ENCODE data around the gene KRTAP10-3. TPM values are rescaled to one million over a fixed set of nuclear protein-coding genes. Genes with fewer than 3 reads are reported as not detected.
"Not testable (repeated sequence)": the region's sequence is repeated elsewhere in the genome, so short reads cannot be mapped to it uniquely, and the experiment has no call there.

KRTAP10-3 gene, protein sequence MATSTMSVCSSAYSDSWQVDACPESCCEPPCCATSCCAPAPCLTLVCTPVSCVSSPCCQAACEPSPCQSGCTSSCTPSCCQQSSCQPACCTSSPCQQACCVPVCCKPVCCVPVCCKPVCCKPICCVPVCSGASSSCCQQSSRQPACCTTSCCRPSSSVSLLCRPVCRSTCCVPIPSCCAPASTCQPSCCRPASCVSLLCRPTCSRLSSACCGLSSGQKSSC
- not detected for total RNA-seq

DNA sequence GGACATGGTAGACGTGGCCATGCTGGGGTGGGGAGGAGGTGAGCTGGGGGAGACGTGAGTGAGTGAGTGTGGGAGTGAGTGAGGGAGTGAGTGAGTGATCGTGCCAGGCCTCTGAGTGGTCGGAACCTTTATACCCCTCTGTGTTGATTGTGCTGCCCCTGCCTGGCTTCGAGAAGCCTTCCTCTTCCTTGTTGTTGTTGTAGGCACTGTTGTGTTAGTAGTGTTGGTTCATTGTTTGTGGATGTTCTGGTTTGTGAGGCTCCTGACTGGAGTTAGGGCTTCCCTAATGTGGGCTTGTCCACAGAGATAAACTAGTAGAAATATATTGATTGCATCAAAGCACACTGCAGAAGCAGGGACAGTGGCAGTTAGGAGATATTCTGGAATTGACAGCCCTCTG lies at the start of gene KRTAP10-3:
TSS of gene KRTAP10-3 (minus strand) at position 101 of the 400 bp plus-strand sequence. CDS start at position 21, 80 bp downstream.
- no peak within 1 kb of the TSS for H3K4me3 Mint-ChIP-seq
- DNase-seq: no peak
- no peaks in the 10 kb centered on the region for H3K27me3 Mint-ChIP-seq
- H3K27ac Mint-ChIP-seq: no peak within 1 kb of the TSS
- intact Hi-C loops (cut with micrococcal nuclease): no loop called here
- peaks cover 2% of the 10 kb centered on the region for H3K36me3 Mint-ChIP-seq
- H3K9me3 Mint-ChIP-seq: peaks cover 24% of the 10 kb centered on the region
- H3K4me1 Mint-ChIP-seq (ENCODE audit: low read depth): no peaks in the 10 kb centered on the region
- CTCF ChIA-PET: no interaction called here
- POLR2A ChIA-PET: no interaction called here

DNA sequence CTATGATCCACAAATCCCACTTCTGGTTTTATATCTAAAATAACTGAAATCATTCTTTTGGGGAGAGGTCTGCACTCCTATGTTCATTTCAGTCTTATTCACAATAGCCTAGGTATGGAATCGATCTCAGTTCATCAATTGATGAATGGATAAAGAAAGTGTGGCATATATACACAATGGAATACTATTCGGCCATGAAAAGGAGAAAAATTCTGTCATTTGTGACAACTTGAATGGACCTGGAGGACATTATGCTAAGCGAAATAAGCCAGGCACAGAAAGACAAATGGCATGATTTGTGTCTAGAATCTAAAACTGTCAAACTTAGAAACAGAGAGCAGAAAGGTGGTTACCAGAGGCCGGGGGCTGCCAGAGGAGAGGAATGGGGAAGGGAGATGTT lies 47.9 kb upstream of the KRTAP10-3 start:
- no peak for DNase-seq
- Mint-ChIP-seq H3K36me3 (peaks cover 4% of the 10 kb centered on the region), H3K4me1 (ENCODE audit: low read depth) (no peaks in the 10 kb centered on the region), H3K27ac (no peak overlapping the region), H3K27me3 (no peaks in the 10 kb centered on the region), H3K9me3 (peaks cover 27% of the 10 kb centered on the region), H3K4me3 (no peak overlapping the region)
- ChIA-PET POLR2A (no interaction called here), CTCF (no interaction called here)
- intact Hi-C loops (cut with micrococcal nuclease): no loop called here

DNA sequence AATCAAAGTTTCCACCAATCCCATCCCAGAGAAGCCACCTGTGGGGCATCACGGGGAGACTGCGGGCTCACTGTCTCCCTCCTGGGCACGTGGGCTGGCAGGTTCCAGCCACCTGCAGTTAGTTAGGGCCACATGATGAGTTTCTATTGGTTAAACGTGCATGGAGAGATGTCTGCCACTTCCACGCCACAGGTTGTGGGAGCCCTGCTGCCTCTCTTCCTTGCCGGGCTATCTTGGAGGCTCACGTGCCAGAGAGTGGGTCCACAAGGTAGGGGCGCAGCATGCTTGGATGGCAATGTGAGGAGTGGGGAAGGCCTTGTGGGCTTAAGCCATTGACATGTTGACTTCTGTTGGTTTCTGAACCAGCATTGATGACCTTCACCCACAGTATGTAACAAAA lies 45.3 kb upstream of the KRTAP10-3 start:
- no peaks in the 10 kb centered on the region for H3K36me3 Mint-ChIP-seq
- ChIA-PET POLR2A (no interaction called here), CTCF (no interaction called here)
- DNase-seq: no peak
- intact Hi-C loops (cut with micrococcal nuclease): no loop called here
- H3K4me1 Mint-ChIP-seq (ENCODE audit: low read depth): no peaks in the 10 kb centered on the region
- H3K27me3 Mint-ChIP-seq: no peaks in the 10 kb centered on the region
- H3K4me3 Mint-ChIP-seq: no peak overlapping the region
- no peak overlapping the region for H3K27ac Mint-ChIP-seq
- peaks cover 3% of the 10 kb centered on the region for H3K9me3 Mint-ChIP-seq

DNA sequence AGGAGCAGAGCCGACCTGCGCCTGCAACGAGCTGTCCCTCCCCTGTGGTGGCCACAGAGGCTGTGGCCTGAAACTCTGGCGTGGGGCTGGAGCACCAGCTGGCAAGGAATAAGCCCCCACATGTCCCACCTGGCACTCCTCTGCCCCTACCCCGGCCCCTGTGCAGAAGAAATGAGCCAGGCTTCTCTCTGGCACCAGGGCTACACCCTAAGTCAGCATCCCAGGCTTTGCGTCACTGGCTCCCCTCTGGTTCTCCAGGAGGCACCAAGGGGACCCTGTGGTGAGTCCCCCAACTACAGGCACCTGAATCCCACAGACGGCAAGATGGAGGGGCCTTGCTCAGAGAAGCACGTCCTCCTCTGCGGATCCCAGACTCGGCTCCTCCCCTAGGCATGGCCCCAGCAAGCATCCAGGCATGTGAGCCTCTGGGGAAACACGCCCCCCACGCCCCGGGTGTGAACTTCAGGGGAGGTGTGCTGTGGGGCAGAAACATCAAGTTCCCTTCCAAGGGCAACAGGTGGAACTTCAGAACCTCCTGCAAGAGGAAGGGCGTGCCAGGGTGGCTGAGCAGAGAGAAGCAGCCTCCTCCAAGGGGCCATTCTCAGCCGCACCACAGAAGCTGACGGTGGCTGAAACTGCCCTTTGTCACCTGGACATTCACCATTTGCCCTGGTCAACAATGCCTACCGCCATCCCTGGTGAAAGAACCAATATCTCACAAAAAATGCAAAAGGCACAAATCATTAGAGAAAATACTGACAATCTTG lies 44.7 kb upstream of the KRTAP10-3 start:
- ChIA-PET CTCF (no interaction called here), POLR2A (no interaction called here)
- no peaks in the 10 kb centered on the region for H3K27me3 Mint-ChIP-seq
- peaks cover 4% of the 10 kb centered on the region for H3K9me3 Mint-ChIP-seq
- intact Hi-C loops (cut with micrococcal nuclease): no loop called here
- DNase-seq: no peak
- H3K27ac Mint-ChIP-seq: no peak overlapping the region
- H3K4me1 Mint-ChIP-seq (ENCODE audit: low read depth): no peaks in the 10 kb centered on the region
- H3K4me3 Mint-ChIP-seq: no peak overlapping the region
- no peaks in the 10 kb centered on the region for H3K36me3 Mint-ChIP-seq

DNA sequence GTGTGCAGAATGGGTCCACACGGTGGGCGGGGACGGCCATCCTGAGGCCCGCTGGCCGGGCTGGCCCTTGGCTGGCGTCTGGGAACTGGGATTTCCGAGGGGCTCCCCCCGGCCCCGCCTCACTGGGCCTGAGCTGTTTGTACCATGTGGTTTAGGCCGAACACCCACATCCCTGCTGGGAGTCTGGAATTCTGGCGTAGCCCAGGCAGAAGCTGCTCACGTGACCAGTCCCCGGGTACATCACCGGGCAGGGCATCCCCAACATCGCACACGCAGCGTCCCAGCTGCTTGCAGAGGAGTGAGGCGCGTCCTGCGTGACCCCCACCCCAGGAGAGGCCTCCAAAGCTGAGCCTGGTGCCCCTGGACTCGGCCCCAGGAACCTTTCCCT lies 43.9 kb upstream of the KRTAP10-3 start:
- intact Hi-C loops (cut with micrococcal nuclease): no loop called here
- Mint-ChIP-seq H3K4me3 (no peak overlapping the region), H3K36me3 (no peaks in the 10 kb centered on the region), H3K9me3 (peaks cover 4% of the 10 kb centered on the region), H3K27ac (no peak overlapping the region), H3K27me3 (no peaks in the 10 kb centered on the region), H3K4me1 (ENCODE audit: low read depth) (no peaks in the 10 kb centered on the region)
- DNase-seq: no peak
- CTCF ChIA-PET: no interaction called here
- POLR2A ChIA-PET: no interaction called here

DNA sequence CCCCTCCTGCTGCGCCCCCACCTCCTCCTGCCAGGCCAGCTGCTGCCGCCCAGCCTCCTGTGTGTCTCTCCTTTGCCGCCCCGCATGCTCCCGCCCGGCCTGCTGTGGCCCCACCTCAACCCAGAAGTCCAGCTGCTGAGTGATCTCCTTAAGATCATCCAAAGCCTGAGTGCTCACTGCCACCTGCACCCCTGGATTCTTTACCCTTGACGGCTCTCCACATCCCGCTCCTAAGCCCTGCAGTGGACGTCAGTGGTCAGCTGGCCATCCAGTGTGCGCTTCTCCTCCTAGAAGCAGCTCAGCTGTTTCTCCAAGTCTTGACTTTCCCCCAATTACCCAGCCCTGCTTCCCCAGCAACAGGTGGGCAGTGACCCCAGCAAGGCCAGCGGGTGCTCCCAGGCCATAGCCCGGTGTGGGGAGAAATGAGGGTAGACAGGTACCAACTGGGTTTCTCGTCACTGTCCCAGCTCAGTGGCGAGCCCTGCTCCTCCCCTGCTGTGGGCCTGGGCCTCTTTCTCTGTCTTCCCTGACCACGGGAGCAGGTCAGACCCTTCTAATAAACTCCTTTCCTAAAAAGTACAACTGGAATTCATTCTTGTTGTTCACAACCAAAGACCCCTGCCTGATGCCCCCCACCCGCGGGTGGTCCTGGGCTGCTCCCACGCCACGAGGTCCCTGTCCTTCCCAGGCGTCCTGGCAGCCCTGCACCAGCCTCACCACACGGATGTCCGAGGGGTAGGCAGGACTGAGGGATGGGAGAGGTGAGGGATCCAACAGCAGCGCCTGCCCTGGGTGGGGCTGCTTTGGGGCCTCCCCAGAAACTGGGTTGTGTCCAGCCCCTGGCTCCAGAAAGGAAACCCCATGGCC lies 43.2 kb upstream of the KRTAP10-3 start:
- no peak for DNase-seq
- Mint-ChIP-seq H3K4me1 (ENCODE audit: low read depth) (no peaks in the 10 kb centered on the region), H3K9me3 (peaks cover 4% of the 10 kb centered on the region), H3K27me3 (no peaks in the 10 kb centered on the region), H3K4me3 (no peak overlapping the region), H3K36me3 (no peaks in the 10 kb centered on the region), H3K27ac (no peak overlapping the region)
- ChIA-PET POLR2A (no interaction called here), CTCF (no interaction called here)
- intact Hi-C loops (cut with micrococcal nuclease): no loop called here

DNA sequence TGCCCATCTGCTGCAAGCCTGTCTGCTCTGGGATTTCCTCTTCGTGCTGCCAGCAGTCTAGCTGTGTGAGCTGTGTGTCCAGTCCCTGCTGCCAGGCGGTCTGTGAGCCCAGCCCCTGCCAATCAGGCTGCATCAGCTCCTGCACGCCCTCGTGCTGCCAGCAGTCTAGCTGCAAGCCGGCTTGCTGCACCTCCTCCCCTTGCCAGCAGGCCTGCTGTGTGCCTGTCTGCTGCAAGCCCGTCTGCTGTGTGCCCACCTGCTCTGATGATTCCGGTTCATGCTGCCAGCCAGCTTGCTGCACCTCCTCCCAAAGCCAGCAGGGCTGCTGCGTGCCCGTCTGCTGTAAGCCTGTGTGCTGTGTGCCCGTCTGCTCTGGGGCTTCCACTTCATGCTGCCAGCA lies 42.5 kb upstream of the KRTAP10-3 start:
- intact Hi-C loops (cut with micrococcal nuclease); H3K4me1 Mint-ChIP-seq (ENCODE audit: low read depth); CTCF ChIA-PET; POLR2A ChIA-PET; H3K4me3 Mint-ChIP-seq; H3K9me3 Mint-ChIP-seq; DNase-seq; H3K36me3 Mint-ChIP-seq; H3K27me3 Mint-ChIP-seq; H3K27ac Mint-ChIP-seq: not testable (repeated sequence)

DNA sequence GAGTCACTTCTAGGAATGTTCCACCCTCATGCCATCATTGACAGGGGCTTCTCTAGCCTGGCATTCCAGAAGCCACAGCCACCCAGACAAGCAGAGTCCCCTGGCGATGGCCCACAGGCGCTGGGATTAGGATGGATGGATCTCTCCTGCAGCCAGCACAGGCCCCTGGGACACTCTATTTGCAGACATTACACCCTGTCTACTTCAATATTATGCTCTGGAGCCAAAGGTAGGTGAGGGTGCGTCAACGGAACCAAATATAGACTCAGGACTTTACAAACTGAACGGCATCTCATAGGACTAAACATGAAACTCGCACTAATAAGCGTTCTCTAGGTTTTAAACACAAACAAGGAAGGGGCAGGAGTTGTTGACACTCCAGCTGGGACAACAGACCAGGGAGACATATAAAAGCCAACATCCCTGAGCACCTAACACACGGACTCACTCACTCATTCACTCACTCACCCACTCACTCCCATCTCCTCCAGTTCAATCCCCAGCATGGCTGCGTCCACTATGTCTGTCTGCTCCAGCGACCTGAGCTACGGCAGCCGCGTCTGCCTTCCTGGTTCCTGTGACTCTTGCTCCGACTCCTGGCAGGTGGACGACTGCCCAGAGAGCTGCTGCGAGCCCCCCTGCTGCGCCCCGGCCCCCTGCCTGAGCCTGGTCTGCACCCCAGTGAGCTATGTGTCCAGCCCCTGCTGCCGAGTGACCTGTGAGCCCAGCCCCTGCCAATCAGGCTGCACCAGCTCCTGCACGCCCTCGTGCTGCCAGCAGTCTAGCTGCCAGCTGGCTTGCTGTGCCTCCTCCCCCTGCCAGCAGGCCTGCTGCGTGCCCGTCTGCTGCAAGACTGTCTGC lies 41.8 kb upstream of the KRTAP10-3 start, which contains the start of gene KRTAP10-7:
TSS of gene KRTAP10-7 (plus strand) at position 480 of the 861 bp plus-strand sequence. CDS start at position 505, 25 bp downstream.
- intact Hi-C loops (cut with micrococcal nuclease); H3K4me3 Mint-ChIP-seq; H3K4me1 Mint-ChIP-seq (ENCODE audit: low read depth); H3K36me3 Mint-ChIP-seq; H3K27ac Mint-ChIP-seq; CTCF ChIA-PET; POLR2A ChIA-PET; H3K9me3 Mint-ChIP-seq; H3K27me3 Mint-ChIP-seq; DNase-seq: not testable (repeated sequence)

DNA sequence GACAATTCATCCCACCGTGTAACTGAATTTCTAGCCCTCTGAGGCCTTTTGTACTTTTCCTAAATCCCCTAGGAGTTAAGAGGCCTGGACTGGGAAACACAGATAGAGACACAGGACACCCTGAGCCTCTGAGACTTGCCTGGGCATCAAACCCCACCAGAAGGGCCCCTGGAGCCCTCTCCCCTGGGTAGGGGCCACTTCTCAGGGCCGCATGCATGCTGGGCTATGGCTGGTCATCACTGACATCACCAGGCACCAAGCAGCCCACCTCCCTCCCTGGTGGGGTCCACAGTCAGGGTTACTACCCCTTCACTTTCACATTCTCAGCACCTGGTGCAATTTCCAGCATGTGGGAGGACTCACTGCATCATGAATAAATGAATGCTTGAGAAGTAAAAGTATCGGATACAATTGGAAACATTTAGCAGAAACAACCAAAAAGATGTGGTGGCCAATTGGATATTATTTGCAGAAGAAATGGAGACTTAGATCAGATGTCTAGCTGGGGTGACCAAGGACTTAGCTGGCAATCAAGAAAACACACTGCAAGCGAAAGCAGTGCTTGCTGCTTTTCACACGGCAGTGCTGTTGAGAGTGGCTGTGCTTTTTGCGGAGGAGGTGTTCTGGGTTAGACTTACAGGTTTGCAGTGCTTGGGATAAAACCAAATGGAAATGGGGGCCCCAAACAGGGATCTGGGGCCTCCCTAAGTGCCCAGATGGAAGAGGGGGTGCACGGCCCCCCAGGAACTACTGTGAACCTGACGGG lies 40.9 kb upstream of the KRTAP10-3 start:
- no peaks in the 10 kb centered on the region for H3K36me3 Mint-ChIP-seq
- no peak for DNase-seq
- no peaks in the 10 kb centered on the region for H3K27me3 Mint-ChIP-seq
- intact Hi-C loops (cut with micrococcal nuclease): no loop called here
- POLR2A ChIA-PET: no interaction called here
- H3K4me3 Mint-ChIP-seq: no peak overlapping the region
- CTCF ChIA-PET: no interaction called here
- H3K27ac Mint-ChIP-seq: no peak overlapping the region
- peaks cover 2% of the 10 kb centered on the region for H3K9me3 Mint-ChIP-seq
- no peaks in the 10 kb centered on the region for H3K4me1 Mint-ChIP-seq (ENCODE audit: low read depth)

DNA sequence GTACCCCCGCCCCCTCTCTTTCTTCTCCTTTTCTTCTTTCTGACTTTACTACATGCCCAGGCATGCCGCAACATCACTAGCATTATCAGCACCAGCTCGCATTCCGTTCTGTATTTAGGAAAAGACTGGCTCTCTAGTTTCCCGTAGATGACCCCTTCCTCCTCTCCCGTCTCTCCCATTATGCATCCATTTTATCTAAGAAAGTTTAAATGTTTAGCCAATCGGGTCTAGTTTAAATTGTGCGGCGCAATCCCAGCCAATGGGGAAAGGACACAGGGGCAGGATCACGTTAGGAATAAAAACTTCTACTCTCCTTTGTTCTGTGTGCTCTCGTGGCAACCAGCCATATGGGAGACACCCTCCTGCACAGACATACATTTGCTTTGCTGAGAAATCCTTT lies 39.5 kb upstream of the KRTAP10-3 start:
- H3K27me3 Mint-ChIP-seq: no peaks in the 10 kb centered on the region
- DNase-seq: no peak
- H3K4me3 Mint-ChIP-seq: no peak overlapping the region
- ChIA-PET CTCF (no interaction called here), POLR2A (no interaction called here)
- no peaks in the 10 kb centered on the region for H3K36me3 Mint-ChIP-seq
- H3K4me1 Mint-ChIP-seq (ENCODE audit: low read depth): no peaks in the 10 kb centered on the region
- H3K27ac Mint-ChIP-seq: no peak overlapping the region
- intact Hi-C loops (cut with micrococcal nuclease): no loop called here
- H3K9me3 Mint-ChIP-seq: peaks cover 2% of the 10 kb centered on the region

DNA sequence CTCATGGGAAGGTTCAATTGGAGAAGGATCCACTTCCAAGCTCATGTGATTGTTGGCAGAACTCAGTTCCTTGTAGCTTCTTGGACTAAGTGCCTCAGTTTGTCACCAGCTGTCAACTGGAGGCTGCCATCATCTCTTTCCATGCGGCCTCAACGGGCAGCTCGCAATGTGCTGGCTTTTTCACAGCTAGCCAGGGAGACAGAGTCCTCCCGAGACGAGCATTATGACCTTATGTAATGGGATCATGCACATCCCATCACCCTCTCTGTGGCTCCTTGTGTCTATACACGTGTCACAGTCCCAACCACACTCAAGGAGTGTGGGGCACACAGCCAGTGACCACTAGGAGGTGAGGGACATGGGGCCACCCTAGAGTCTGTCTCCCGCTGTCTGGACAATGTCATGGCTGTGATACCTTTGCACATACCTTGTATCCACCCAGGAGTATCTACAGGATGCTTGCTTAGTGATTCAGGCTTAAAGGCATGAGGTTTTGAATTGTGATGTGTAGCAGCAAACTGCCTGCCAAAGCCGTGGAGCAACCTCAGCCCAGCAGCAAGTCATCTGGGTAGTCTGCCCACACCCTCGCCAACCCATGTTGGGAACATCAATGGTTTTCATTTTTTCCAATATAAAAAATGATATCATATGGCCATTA lies 37.6 kb upstream of the KRTAP10-3 start:
- intact Hi-C loops (cut with micrococcal nuclease): no loop called here
- no peak for DNase-seq
- no peaks in the 10 kb centered on the region for H3K36me3 Mint-ChIP-seq
- no peaks in the 10 kb centered on the region for H3K27me3 Mint-ChIP-seq
- H3K4me1 Mint-ChIP-seq (ENCODE audit: low read depth): no peaks in the 10 kb centered on the region
- POLR2A ChIA-PET: no interaction called here
- H3K27ac Mint-ChIP-seq: no peak overlapping the region
- H3K9me3 Mint-ChIP-seq: peaks cover 2% of the 10 kb centered on the region
- H3K4me3 Mint-ChIP-seq: no peak overlapping the region
- CTCF ChIA-PET: no interaction called here
